Renal cortical epithelial cell (primary cell): ENCODE data around the gene NAXD. TPM values are rescaled to one million over a fixed set of nuclear protein-coding genes. Genes with fewer than 3 reads are reported as not detected.
"Not testable (repeated sequence)": the region's sequence is repeated elsewhere in the genome, so short reads cannot be mapped to it uniquely, and the experiment has no call there.

Source experiments
- DNase-seq: peaks from one replicate; pipeline ENCODE4 v3.0.0-alpha.2; 2011; ENCODE audit warnings: low read depth
- total RNA-seq: library from RNA; depleted of rRNA; stranded (reverse); fragments of >200 nt; gene quantifications from 2 replicates; pipeline ENCODE4 v1.2.3, GENCODE V29; 2014

The NAXD gene
- total RNA-seq, 1 donor from 2014 or later: 30.5 TPM

- DNase-seq: no peak
Measured at GRCh38 chr13:110663491-110663890, 48.1 kb downstream of the NAXD start.

GRCh38 chr13:110664041-110664440, 48.7 kb downstream of the NAXD start:
- no peak for DNase-seq

- no peak for DNase-seq
Measured at GRCh38 chr13:110664673-110665072, 49.3 kb downstream of the NAXD start.

GRCh38 chr13:110665491-110666254, 50.3 kb downstream of the NAXD start:
- no peak for DNase-seq

- no peak for DNase-seq
Measured at GRCh38 chr13:110666255-110666533, 50.8 kb downstream of the NAXD start.

DNA sequence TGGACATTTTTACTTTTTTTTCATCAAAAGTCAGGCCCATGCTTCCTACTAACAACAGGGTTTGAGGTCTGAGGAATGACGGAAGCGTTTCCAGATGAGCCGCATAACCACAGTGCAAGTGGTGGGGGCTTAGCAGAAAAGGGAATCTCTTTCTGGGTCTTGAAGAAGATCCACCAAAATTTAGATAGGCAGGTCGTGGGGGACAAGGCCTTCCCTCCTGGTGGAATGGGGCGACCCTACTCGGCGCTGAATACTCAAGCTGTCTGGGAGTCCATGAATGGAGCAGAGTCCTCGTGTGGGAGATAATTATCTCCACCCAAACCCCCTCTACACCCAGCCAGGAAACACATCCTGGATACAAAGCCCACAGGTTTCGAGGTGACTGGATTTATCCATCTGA, 53.7 kb downstream of the NAXD start:
- no peak for DNase-seq

DNA sequence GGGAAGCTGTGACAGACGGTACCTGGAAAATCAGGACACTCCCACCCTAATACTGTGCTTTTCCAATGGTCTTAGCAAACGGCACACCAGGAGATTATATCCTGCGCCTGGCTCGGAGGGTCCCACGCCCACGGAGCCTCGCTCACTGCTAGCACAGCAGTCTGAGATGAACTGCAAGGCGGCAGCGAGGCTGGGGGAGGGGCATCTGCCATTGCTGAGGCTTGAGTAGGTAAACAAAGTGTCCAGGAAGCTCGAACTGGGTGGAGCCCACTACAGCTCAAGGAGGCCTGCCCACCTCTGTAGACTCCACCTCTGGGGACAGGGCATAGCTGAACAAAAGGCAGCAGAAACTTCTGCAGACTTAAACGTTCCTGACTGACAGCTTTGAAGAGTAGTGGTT, 54.5 kb downstream of the NAXD start:
- DNase-seq: not testable (repeated sequence)

DNA sequence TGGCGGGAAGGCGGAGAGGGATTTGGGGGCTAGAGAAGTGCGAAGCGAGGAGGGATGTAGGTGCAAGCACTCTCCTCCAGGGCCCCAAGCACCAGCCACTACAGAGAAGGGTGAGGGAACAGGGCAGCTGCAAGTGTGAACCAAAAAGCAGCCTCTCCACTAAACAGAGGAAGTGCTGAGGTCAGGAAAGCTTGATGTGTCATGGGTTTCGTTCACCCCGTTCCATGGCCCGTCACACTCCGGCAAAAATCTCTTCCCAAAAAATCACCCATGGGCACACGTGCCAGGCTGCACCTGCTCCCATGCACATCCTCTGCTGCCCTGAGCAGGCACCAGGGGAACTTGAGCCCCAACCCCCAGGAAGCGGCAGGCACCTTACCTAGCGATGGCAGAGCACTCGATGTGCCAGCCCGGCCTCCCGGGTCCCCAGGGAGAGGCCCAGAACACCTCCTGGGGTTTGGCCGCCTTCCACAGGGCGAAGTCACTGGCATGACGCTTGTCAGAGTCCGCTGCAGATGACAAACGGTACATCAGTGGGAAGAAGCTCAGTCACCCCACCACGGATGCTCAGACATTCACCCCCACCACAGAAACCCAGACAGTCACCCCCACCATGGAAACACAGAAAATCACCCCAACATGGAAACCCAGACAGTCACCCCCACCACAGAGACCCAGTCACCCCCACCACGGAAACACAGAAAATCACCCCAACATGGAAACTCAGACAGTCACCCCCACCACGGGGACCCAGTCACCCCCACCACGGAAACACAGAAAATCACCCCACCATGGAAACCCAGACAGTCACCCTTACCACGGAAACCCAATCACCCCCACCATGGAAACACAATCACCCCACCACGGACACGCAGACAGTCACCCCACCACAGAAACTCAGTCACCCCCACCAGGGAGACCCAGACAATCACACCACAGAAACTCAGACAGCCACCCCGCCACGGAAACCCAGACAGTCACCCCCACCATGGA, 61.5 kb downstream of the NAXD start:
- no peak for DNase-seq

- no peak for DNase-seq
Measured at GRCh38 chr13:110677731-110678545, 62.6 kb downstream of the NAXD start.

DNA sequence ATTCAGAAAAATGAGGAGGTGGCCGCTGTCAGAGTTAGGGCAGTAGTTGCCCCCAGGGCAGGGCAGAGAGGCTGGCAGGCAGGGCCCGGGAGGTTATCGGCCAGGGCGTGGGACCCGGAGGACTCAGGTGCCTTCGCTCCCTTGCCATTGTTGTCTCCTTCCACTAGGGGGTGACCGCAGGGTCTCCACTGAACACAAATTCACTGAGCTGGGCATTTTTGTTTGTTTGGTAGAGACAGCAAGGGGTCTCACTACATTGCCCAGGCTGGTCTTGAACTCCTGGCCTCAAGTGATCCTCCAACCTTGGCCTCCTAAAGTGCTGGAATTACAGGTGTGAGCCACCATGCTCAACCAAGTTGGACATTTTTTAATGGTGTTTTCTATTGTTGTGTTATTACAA, 65.5 kb downstream of the NAXD start:
- no peak for DNase-seq

DNA sequence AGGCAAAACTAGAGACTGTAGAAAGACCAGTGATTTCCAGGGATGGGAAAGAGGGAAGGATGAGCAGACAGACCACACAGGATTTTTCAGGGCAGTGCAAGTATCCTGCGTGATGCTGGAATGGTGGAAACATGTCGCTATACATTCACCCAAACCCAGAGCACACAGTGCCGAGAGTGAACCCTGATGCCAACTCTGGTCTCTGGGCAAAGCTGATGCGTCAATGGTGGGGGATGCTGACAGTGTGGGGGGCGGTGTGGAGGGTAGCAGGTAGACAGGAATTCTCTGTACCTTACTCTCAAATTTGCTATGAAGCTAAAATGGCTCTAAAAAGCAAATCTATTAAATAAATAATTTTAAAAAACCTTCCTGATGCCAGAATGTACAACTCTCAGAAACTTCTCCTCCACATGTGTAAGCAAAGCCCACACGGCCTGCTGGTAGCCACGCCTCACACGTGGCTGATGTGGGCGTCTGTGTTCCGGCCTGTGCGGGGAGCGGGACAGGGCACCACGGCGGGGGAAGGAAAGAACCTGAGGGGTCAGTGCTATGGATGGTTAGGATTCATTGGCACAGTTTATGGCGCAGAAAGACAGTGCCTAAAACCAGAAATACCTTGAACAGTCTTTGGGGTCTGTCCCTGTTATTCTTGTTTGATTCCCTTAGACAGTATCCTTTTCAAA, 66.7 kb downstream of the NAXD start:
- no peak for DNase-seq

DNA sequence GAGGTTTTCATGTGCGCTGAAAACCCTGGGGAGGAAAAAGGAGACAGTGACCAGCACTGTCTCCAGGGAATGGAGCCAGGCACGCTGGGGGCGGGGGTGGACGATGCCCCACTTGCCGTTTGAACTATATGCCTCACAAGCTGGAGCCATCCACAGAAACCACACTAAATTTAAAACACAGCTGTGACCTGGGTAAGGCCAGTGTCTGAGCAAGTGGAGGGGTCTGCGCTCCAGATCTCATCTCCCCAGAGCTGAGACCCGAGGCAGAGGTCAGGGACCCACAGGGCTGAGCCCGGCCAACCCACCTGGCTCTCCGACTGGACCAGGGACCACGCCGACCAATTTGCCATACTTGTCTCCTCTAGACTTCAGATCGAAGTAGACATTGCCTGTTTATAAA, 67.4 kb downstream of the NAXD start:
- DNase-seq: no peak

DNA sequence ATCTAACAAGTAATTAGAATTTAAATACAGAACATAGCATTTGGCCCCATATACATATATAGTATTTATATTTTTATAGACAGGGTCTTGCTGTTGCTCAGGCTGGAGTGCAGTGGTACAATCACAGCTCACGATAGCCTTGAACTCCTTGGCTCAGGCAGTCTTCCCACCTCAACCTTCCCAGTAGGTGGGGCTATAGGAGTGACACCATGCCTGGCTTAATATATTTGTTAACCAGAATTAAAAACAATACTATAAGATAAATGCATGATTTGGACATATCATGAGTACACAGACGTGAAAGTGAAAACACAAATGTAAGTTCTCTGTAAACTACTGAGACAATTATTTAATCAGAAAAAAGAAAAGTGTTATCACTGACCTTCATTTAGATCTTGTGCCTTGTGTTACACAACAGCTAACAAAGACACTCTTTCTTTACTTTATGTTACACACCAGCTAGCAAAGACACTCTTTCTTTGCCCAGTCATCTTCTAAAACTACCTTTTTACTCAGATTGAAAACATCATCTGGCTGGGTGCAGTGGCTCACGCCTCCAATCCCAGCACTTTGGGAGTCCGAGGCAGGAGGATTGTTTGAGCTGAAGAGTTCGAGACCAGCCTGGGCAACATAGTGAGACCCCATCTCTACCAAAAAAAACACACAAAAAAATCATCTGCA, 68.0 kb downstream of the NAXD start:
- DNase-seq: peak; percentile 49

GRCh38 chr13:110683921-110684320, 68.6 kb downstream of the NAXD start:
- DNase-seq: no peak

GRCh38 chr13:110684388-110685056, 69.2 kb downstream of the NAXD start:
- no peak for DNase-seq

DNA sequence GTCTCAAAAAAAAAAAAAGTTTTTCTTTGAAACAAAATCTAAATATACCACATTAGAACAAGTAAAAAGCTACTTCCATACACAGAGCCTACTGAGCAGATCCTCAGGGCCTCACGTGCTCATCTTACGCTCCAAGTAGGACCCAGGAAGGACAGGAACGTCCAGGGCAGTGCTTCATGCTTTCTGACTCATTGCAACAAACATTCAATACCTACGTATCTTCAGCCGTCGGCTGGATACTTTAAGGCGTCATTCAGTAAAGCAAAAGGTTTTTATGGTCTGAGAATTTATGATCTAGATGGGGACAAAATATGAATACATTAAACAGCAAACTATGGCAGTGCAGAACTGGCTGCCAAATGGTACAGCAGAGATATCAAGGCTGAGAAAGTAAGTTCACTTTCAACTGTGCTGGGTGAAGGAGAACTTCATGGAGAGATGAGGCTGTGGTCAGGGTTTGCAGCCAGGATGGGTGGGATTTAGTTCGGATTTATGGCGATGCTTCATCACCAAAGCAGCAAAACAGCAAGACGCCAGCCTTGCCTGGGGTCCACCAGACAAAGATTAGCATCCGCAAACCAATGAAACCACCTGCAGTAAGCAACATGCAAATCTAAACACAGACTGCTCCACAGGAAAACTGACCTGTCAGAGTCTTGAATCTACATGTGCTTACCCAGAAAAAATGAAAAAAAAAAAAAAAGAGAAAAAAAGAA, 70.1 kb downstream of the NAXD start:
- no peak for DNase-seq

- no peak for DNase-seq
Measured at GRCh38 chr13:110687736-110688135, 72.4 kb downstream of the NAXD start.

DNA sequence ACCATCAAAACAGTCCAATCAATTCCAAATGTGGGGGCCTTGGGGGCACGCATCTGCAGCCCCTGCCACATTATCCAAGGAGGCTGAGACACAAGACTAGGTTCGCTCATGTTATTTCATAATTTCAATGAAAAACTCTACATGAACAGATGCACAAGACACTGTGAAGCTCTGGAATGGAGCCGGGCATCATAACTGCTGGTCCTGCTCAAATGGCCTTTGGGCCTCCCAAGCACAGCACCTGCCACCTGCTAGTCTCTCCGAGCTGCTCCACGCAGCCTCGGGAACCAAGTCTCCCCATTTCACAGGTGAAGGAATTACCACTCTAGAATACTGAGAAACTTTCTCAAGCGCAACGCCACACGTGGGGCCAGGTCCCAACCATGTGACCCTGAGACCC, 73.7 kb downstream of the NAXD start:
- DNase-seq: no peak
